ENCODE measurements around the gene GARIN3.

DNA sequence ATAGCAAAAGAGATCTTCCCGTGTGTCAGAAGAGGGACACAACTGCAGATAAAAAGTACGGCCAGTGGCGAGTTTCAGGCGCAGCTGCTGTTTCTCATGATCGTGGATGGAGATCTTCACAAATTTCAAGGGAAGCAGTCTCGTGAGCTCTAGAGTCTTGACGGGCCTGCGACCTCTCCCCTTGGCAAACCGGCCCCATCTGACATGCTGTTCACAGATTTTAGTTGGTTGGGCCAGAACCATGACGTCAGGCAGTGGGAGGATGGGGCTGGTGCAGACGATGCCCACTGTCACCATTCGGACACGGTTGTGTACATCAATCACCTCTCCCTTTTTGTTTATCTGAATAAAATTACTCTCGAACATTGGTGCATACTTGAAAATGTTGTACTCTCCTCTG, 396 bp downstream of the GARIN3 start:
- TF ChIP-seq, protein P1, sequence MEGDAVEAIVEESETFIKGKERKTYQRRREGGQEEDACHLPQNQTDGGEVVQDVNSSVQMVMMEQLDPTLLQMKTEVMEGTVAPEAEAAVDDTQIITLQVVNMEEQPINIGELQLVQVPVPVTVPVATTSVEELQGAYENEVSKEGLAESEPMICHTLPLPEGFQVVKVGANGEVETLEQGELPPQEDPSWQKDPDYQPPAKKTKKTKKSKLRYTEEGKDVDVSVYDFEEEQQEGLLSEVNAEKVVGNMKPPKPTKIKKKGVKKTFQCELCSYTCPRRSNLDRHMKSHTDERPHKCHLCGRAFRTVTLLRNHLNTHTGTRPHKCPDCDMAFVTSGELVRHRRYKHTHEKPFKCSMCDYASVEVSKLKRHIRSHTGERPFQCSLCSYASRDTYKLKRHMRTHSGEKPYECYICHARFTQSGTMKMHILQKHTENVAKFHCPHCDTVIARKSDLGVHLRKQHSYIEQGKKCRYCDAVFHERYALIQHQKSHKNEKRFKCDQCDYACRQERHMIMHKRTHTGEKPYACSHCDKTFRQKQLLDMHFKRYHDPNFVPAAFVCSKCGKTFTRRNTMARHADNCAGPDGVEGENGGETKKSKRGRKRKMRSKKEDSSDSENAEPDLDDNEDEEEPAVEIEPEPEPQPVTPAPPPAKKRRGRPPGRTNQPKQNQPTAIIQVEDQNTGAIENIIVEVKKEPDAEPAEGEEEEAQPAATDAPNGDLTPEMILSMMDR (IDR thresholded peaks at IDR 0.05; ENCODE audit: low read length): no peak
- no peak for TF ChIP-seq EZH2 (IDR thresholded peaks at IDR 0.05; ENCODE audit: borderline replicate concordance, low read length)
